ENCODE measurements around the gene KIZ.

GRCh38 chr20:21109144-21109543 lies 16.7 kb upstream of the KIZ start:
- TF ChIP-seq, protein P1, sequence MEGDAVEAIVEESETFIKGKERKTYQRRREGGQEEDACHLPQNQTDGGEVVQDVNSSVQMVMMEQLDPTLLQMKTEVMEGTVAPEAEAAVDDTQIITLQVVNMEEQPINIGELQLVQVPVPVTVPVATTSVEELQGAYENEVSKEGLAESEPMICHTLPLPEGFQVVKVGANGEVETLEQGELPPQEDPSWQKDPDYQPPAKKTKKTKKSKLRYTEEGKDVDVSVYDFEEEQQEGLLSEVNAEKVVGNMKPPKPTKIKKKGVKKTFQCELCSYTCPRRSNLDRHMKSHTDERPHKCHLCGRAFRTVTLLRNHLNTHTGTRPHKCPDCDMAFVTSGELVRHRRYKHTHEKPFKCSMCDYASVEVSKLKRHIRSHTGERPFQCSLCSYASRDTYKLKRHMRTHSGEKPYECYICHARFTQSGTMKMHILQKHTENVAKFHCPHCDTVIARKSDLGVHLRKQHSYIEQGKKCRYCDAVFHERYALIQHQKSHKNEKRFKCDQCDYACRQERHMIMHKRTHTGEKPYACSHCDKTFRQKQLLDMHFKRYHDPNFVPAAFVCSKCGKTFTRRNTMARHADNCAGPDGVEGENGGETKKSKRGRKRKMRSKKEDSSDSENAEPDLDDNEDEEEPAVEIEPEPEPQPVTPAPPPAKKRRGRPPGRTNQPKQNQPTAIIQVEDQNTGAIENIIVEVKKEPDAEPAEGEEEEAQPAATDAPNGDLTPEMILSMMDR (IDR thresholded peaks at IDR 0.05 in 4 of 5, conservative IDR thresholded peaks at IDR 0.05 in 1 of 5), result no peak
- TF ChIP-seq POLR2A (IDR thresholded peaks at IDR 0.05), result no peak
